Peyer's patch (tissue), 4 donors: ENCODE data around the gene ZSWIM1. TPM values are rescaled to one million over a fixed set of nuclear protein-coding genes. Genes with fewer than 3 reads are reported as not detected.

Experiments
- DNase-seq, 3 donors: peaks; one replicate each; pipeline ENCODE4 v3.0.0-alpha.2; 2017 to 2019
- H3K27ac ChIP-seq, 4 donors: fragments of 200-600 bp; sonication (generic); one replicate each; pipeline ENCODE4 v1.5.1; 2016 to 2019
- H3K27me3 ChIP-seq, 2 donors: fragments of 200-600 bp; sonication (generic); one replicate each; pipeline ENCODE4 v1.5.1; 2019
- H3K36me3 ChIP-seq, 3 donors: fragments of 200-600 bp; sonication (generic); one replicate each; pipeline ENCODE4 v1.5.1; 2016 to 2019
- H3K4me1 ChIP-seq, 4 donors: fragments of 200-600 bp; sonication (generic); one replicate each; pipeline ENCODE4 v1.5.1; 2016 to 2019
- H3K4me3 ChIP-seq, 4 donors: fragments of 200-600 bp; sonication (generic); 1 replicate in 3 of 4; 2 replicates in 1 of 4; pipeline ENCODE4 v1.5.1; 2016 to 2019; ENCODE audit warnings: mild to moderate bottlenecking in 1 of 4
- H3K9me3 ChIP-seq, 4 donors: fragments of 200-600 bp; sonication (generic); one replicate each; pipeline ENCODE4 v1.5.1; 2016 to 2019; ENCODE audit warnings: mild to moderate bottlenecking in 1 of 4
- CTCF ChIP-seq, 6 experiments: fragments of 450-650 bp in 4 of 6; fragments of 200-600 bp in 2 of 6; sonication (generic) in 1 of 6; IDR thresholded peaks; one replicate each; pipeline ENCODE4 v1.5.1; 2017 to 2019; ENCODE audit warnings: antibody characterized with exemption in 6 of 6, mild to moderate bottlenecking in 3 of 6, moderate library complexity in 1 of 6
- POLR2A ChIP-seq, 2 donors: fragments of 450-650 bp; IDR thresholded peaks; one replicate each; pipeline ENCODE4 v1.5.1; 2017; ENCODE audit warnings: antibody characterized with exemption in 2 of 2, mild to moderate bottlenecking in 2 of 2, moderate library complexity in 2 of 2
- total RNA-seq, 4 donors: library from RNA; depleted of rRNA; stranded (reverse); fragments of >200 nt; gene quantifications; one replicate each; pipeline ENCODE4 v1.1.0, GENCODE V29; 2016

Gene ZSWIM1
- total RNA-seq, 4 donors from 2014 or later: 6.6 to 14.5 (median 11.9) TPM

DNA sequence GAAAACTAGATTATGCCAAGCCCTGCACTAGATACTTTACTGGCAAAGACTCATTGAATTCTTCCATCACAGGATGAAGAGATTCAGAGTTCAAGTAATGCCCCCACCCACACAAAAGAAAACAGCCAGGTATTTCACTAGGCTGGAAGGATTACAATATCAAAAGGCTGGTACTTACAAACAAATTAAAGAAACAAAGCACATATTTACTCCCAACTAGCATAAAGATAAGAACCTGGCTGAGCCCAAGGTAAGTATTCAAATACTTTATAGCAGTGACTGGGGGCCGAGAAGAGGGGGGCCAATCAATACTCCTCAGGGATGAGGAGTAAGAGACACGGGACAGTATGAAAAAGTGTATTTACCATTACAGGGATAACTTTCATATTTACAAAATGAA, 27.5 kb upstream of the ZSWIM1 start:
- peaks cover 0 to 30% (median 0%) of the 10 kb centered on the region in 3 donors for H3K36me3 ChIP-seq
- no peak for TF ChIP-seq CTCF (IDR thresholded peaks at IDR 0.05)
- TF ChIP-seq POLR2A (IDR thresholded peaks at IDR 0.05): no peak
- no peaks in the 10 kb centered on the region for H3K9me3 ChIP-seq
- peaks cover 0 to 30% (median 12%) of the 10 kb centered on the region in 4 donors for H3K4me1 ChIP-seq
- no peak overlapping the region for H3K27ac ChIP-seq
- H3K4me3 ChIP-seq: no peak overlapping the region
- H3K27me3 ChIP-seq: no peaks in the 10 kb centered on the region
- DNase-seq: no peak

DNA sequence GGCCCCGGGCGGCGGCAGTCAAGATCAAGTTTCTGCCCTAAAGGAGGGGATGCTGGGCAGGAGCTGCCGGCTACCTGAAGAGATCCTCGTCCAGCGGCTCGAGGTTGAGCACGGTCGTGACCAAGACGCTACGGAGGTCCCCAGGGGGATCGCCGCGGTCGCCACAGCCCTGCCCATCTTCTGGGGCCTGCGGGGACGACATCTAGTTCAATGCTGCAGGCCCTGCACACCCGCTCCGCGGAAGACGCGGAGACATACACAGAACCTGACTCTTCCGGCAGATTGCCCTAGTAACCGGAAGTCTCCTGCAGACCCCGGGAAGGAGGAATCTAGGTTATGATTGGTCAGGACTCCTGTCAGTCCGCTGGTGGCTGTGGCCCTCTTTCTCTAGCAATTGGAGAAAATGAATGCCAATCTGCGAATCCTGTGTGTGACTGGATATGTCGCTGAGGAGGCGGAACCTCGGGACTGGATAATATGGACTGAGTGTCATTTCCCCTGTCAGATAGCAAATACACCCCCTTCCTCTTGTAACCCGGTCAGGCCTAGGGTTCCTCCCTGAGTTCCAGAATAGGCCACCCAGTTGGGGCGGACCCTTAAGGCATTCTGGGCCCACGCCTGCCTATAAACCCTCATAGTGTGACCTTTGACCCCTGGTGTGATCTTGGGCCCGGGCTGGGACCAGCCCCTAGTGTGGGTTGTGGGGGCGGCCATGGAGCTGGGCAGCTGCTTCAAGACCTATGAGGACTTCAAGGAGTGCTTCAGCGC, 23.7 kb upstream of the ZSWIM1 start, which contains the start of the genes ACOT8 and ZSWIM3:
Gene ACOT8, minus strand, starts transcription at position 279 of the 768 bp plus-strand sequence. Its CDS starts 77 bp downstream, at position 202.
Gene ZSWIM3, plus strand, starts transcription at position 501 of the 768 bp plus-strand sequence. Its CDS starts 212 bp downstream, at position 713.
- H3K27ac ChIP-seq: peak within 1 kb of the TSS; percentile 83 to 92 (median 89)
- peaks cover 0 to 18% (median 0%) of the 10 kb centered on the region in 3 donors for H3K36me3 ChIP-seq
- H3K4me3 ChIP-seq: peak within 1 kb of the TSS; percentile 82 to 97 (median 94)
- no peaks in the 10 kb centered on the region for H3K27me3 ChIP-seq
- TF ChIP-seq POLR2A (IDR thresholded peaks at IDR 0.05): peak; percentile 56 to 86
- TF ChIP-seq CTCF (IDR thresholded peaks at IDR 0.05): no peak
- DNase-seq: peak; percentile 83 to 98 (median 96)
- no peaks in the 10 kb centered on the region for H3K9me3 ChIP-seq
- peaks cover 0 to 51% (median 12%) of the 10 kb centered on the region in 4 donors for H3K4me1 ChIP-seq

DNA sequence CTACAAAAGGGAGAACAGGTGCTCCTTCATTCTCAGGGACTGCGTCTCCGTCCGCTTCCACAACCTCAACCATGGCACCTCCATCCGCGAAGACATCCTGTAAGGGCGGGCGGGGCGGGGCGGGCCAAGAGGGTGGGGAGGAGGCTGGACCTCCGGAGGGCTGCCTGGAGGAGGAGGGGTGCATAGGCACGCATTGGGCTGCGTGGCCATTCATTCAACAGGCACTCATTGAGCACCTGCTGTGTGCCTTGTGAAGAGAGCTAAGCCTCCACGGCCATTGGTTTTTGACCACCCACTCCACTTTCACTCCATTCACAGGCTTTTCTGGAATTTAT, 23.2 kb upstream of the ZSWIM1 start:
- TF ChIP-seq POLR2A (IDR thresholded peaks at IDR 0.05) (no peak), CTCF (IDR thresholded peaks at IDR 0.05) (no peak)
- no peak for DNase-seq
- H3K9me3 ChIP-seq: no peaks in the 10 kb centered on the region
- H3K4me3 ChIP-seq: peak overlapping the region; percentile 82 to 97 (median 94)
- peaks cover 0 to 13% (median 0%) of the 10 kb centered on the region in 3 donors for H3K36me3 ChIP-seq
- H3K27me3 ChIP-seq: no peaks in the 10 kb centered on the region
- peaks cover 0 to 56% (median 12%) of the 10 kb centered on the region in 4 donors for H3K4me1 ChIP-seq
- peak overlapping the region; percentile 83 to 92 (median 89) for H3K27ac ChIP-seq

- TF ChIP-seq POLR2A (IDR thresholded peaks at IDR 0.05): no peak
- no peak for TF ChIP-seq CTCF (IDR thresholded peaks at IDR 0.05)
- no peak for DNase-seq
- no peaks in the 10 kb centered on the region for H3K27me3 ChIP-seq
- H3K36me3 ChIP-seq: no peaks in the 10 kb centered on the region
- H3K9me3 ChIP-seq: no peaks in the 10 kb centered on the region
- H3K27ac ChIP-seq: no peak overlapping the region
- H3K4me1 ChIP-seq: peaks cover 0 to 62% (median 12%) of the 10 kb centered on the region in 4 donors
- H3K4me3 ChIP-seq: no peak overlapping the region
These were observed 21.1 kb upstream of the ZSWIM1 start for GRCh38 chr20:45859916-45860315.

GRCh38 chr20:45860560-45861220, 20.3 kb upstream of the ZSWIM1 start:
- Histone ChIP-seq H3K27me3 (no peaks in the 10 kb centered on the region), H3K4me3 (no peak overlapping the region), H3K27ac (no peak overlapping the region), H3K36me3 (no peaks in the 10 kb centered on the region), H3K9me3 (no peaks in the 10 kb centered on the region), H3K4me1 (peaks cover 0 to 55% (median 10%) of the 10 kb centered on the region in 4 donors)
- no peak for DNase-seq
- TF ChIP-seq POLR2A (IDR thresholded peaks at IDR 0.05) (no peak), CTCF (IDR thresholded peaks at IDR 0.05) (no peak)
